CD4-positive, alpha-beta T cell treated with Interleukin-10 for 1 hour (primary cell): ENCODE data around the gene OTP.

Source experiments
- DNase-seq: peaks from one replicate; pipeline ENCODE4 v3.0.0-alpha.2; 2020

Gene OTP

GRCh38 chr5:77637998-77638762 is at the start of gene OTP:
TSS of gene OTP (minus strand) at chr5:77638713. CDS start at chr5:77638549, 164 bp downstream.
- DNase-seq, result no peak

- DNase-seq, result no peak
These were observed 44.7 kb upstream of the OTP start for GRCh38 chr5:77683171-77683732.

GRCh38 chr5:77670526-77670925 is 32.0 kb upstream of the OTP start:
- no peak for DNase-seq

GRCh38 chr5:77669677-77670076 is 31.2 kb upstream of the OTP start:
- no peak for DNase-seq

- no peak for DNase-seq
These were observed 24.8 kb upstream of the OTP start for GRCh38 chr5:77663090-77663863.

- DNase-seq, result no peak
These were observed 24.1 kb upstream of the OTP start for GRCh38 chr5:77662635-77663034.

GRCh38 chr5:77658662-77659061 is 20.1 kb upstream of the OTP start:
- DNase-seq, result no peak

GRCh38 chr5:77651343-77651742 is 12.8 kb upstream of the OTP start:
- no peak for DNase-seq

GRCh38 chr5:77650686-77651085 is 12.2 kb upstream of the OTP start:
- no peak for DNase-seq

GRCh38 chr5:77649776-77650175 is 11.3 kb upstream of the OTP start:
- DNase-seq, result no peak

GRCh38 chr5:77645995-77646639 is 7.6 kb upstream of the OTP start:
- no peak for DNase-seq

- DNase-seq, result peak; percentile 31
These were observed 6.9 kb upstream of the OTP start for GRCh38 chr5:77645158-77645994.

GRCh38 chr5:77644371-77645157 is 6.1 kb upstream of the OTP start:
- no peak for DNase-seq

- no peak for DNase-seq
These were observed 5.3 kb upstream of the OTP start for GRCh38 chr5:77643654-77644370.

GRCh38 chr5:77642738-77643653 is 4.5 kb upstream of the OTP start:
- no peak for DNase-seq

- no peak for DNase-seq
These were observed 3.6 kb upstream of the OTP start for GRCh38 chr5:77641963-77642737.

- DNase-seq, result no peak
These were observed 3.0 kb upstream of the OTP start for GRCh38 chr5:77641397-77641943.

- DNase-seq, result no peak
These were observed 2.3 kb upstream of the OTP start for GRCh38 chr5:77640589-77641396.
